Common myeloid progenitor, CD34-positive (primary cell): ENCODE measurements around the gene IGSF11.

ENCODE experiments used
- CTCF ChIA-PET: fragments of 350-600 bp; sonication (Branson Sonifier 250); formaldehyde crosslinking; loops from one replicate; lab custom pipeline; 2021; ENCODE audit warnings: antibody characterized with exemption; lab: Charles Lee
- POLR2A ChIA-PET: fragments of 350-600 bp; sonication (Branson Sonifier 250); formaldehyde crosslinking; loops from one replicate; lab custom pipeline; 2021; ENCODE audit warnings: antibody characterized with exemption; lab: Charles Lee
- DNase-seq, 3 donors: peaks; one replicate each; pipeline versions ENCODE4 v3.0.0 to v3.0.0-alpha.2; 2013
- H3K27ac ChIP-seq, 2 experiments: 1 replicate in 1 of 2; 2 replicates in 1 of 2; pipeline ENCODE4 v1.7.0; 2013; ENCODE audit warnings: inconsistent platforms in 2 of 2, low read length in 2 of 2, mild to moderate bottlenecking in 2 of 2, low read depth in 1 of 2, moderate library complexity in 1 of 2; ENCODE audit not compliant: severe bottlenecking in 2 of 2, insufficient read depth in 1 of 2, poor library complexity in 1 of 2
- H3K27me3 ChIP-seq, 5 experiments: replicated peaks in 2 of 5; 1 replicate in 3 of 5; 2 replicates in 2 of 5; pipeline versions ENCODE4 v1.6.1 to v1.7.0; 2013; ENCODE audit warnings: low read length in 4 of 5, mild to moderate bottlenecking in 2 of 5, moderate library complexity in 2 of 5, inconsistent platforms in 1 of 5; ENCODE audit not compliant: insufficient read depth in 5 of 5, control insufficient read depth in 4 of 5
- H3K36me3 ChIP-seq, 4 experiments: 1 replicate in 2 of 4; 2 replicates in 2 of 4; pipeline versions ENCODE4 v1.6.1 to v1.7.0; 2013; ENCODE audit warnings: low read length in 3 of 4, control low read depth in 1 of 4, mild to moderate bottlenecking in 1 of 4; ENCODE audit not compliant: control insufficient read depth in 4 of 4, insufficient read depth in 4 of 4
- H3K4me1 ChIP-seq, 4 experiments: 1 replicate in 3 of 4; 2 replicates in 1 of 4; pipeline versions ENCODE4 v1.6.1 to v1.7.1; 2013; ENCODE audit warnings: low read length in 3 of 4, mild to moderate bottlenecking in 3 of 4, control low read depth in 1 of 4, inconsistent platforms in 1 of 4, moderate library complexity in 1 of 4; ENCODE audit not compliant: control insufficient read depth in 4 of 4, insufficient read depth in 4 of 4; ENCODE audit errors: control extremely low read depth in 1 of 4
- H3K4me3 ChIP-seq, 7 experiments: 1 replicate in 4 of 7; 2 replicates in 3 of 7; pipeline versions ENCODE4 v1.5.1 to v1.7.0; 2013; ENCODE audit warnings: mild to moderate bottlenecking in 7 of 7, low read length in 6 of 7, moderate library complexity in 6 of 7, inconsistent platforms in 2 of 7, low read depth in 2 of 7, control low read depth in 1 of 7; ENCODE audit not compliant: insufficient read depth in 4 of 7, control insufficient read depth in 1 of 7; ENCODE audit errors: extremely low read depth in 1 of 7
- H3K9me3 ChIP-seq, 5 experiments: 1 replicate in 4 of 5; 2 replicates in 1 of 5; pipeline versions ENCODE4 v1.6.1 to v1.7.1; 2013; ENCODE audit warnings: low read length in 4 of 5, mild to moderate bottlenecking in 2 of 5, inconsistent platforms in 1 of 5, low read depth in 1 of 5, moderate library complexity in 1 of 5; ENCODE audit not compliant: control insufficient read depth in 4 of 5, insufficient read depth in 2 of 5; ENCODE audit errors: control extremely low read depth in 1 of 5
- WGBS: methylation state at CpG from one replicate; pipeline ENCODE4 v1.1.5; 2013; ENCODE audit not compliant: insufficient coverage; 5-methylcytosine and 5-hydroxymethylcytosine counted together

The IGSF11 gene

GRCh38 chr3:118938183-118938961, 96.3 kb downstream of the IGSF11 start:
- H3K9me3 ChIP-seq: no peaks in the 10 kb centered on the region
- WGBS: 97% methylated on average over 4 of the region's 5 CpGs
- no peak for DNase-seq
- no peak overlapping the region for H3K4me3 ChIP-seq
- ChIA-PET CTCF (no interaction called here), POLR2A (no interaction called here)
- H3K36me3 ChIP-seq: no peaks in the 10 kb centered on the region
- H3K4me1 ChIP-seq: no peaks in the 10 kb centered on the region
- H3K27me3 ChIP-seq: no peaks in the 10 kb centered on the region
- H3K27ac ChIP-seq: no peak overlapping the region

GRCh38 chr3:118936811-118937210, 97.8 kb downstream of the IGSF11 start:
- Histone ChIP-seq H3K36me3 (no peaks in the 10 kb centered on the region), H3K4me3 (no peak overlapping the region), H3K4me1 (no peaks in the 10 kb centered on the region), H3K27ac (no peak overlapping the region), H3K9me3 (no peaks in the 10 kb centered on the region), H3K27me3 (no peaks in the 10 kb centered on the region)
- DNase-seq: no peak
- CTCF ChIA-PET: no interaction called here
- POLR2A ChIA-PET: no interaction called here
- 78% methylated on average over 1 of the region's 1 CpG for WGBS

- H3K27me3 ChIP-seq: no peaks in the 10 kb centered on the region
- no peaks in the 10 kb centered on the region for H3K36me3 ChIP-seq
- ChIA-PET CTCF (interaction anchor here (1.3 to 1.4 kb wide), 2 partner anchors 49 to 122 kb away, joined by 3 to 4 read pairs; no protein-coding TSS in a partner anchor), POLR2A (no interaction called here)
- no peaks in the 10 kb centered on the region for H3K9me3 ChIP-seq
- no peak overlapping the region for H3K4me3 ChIP-seq
- WGBS: no CpG with 5 or more reads among the region's 5 CpGs
- no peaks in the 10 kb centered on the region for H3K4me1 ChIP-seq
- H3K27ac ChIP-seq: no peak overlapping the region
- DNase-seq: no peak
Measured at GRCh38 chr3:118932822-118933558, 101.7 kb downstream of the IGSF11 start.

GRCh38 chr3:118931996-118932395, 102.7 kb downstream of the IGSF11 start:
- DNase-seq: no peak
- H3K36me3 ChIP-seq: no peaks in the 10 kb centered on the region
- H3K9me3 ChIP-seq: no peaks in the 10 kb centered on the region
- no peaks in the 10 kb centered on the region for H3K4me1 ChIP-seq
- WGBS: no CpG with 5 or more reads among the region's 2 CpGs
- no peak overlapping the region for H3K27ac ChIP-seq
- H3K4me3 ChIP-seq: no peak overlapping the region
- H3K27me3 ChIP-seq: no peaks in the 10 kb centered on the region
- ChIA-PET POLR2A (interaction anchor here (0.7 kb wide), 1 partner anchor 1076 kb away, joined by 3 read pairs; no protein-coding TSS in a partner anchor), CTCF (no interaction called here)

GRCh38 chr3:118927449-118927848, 107.2 kb downstream of the IGSF11 start:
- H3K36me3 ChIP-seq: no peaks in the 10 kb centered on the region
- H3K4me3 ChIP-seq: no peak overlapping the region
- H3K27ac ChIP-seq: no peak overlapping the region
- POLR2A ChIA-PET: no interaction called here
- H3K27me3 ChIP-seq: no peaks in the 10 kb centered on the region
- CTCF ChIA-PET: no interaction called here
- DNase-seq: no peak
- no peaks in the 10 kb centered on the region for H3K4me1 ChIP-seq
- H3K9me3 ChIP-seq: no peaks in the 10 kb centered on the region
- no CpG with 5 or more reads among the region's 6 CpGs for WGBS

GRCh38 chr3:118912188-118912587, 122.5 kb downstream of the IGSF11 start:
- 71% methylated on average over 1 of the region's 3 CpGs for WGBS
- no peaks in the 10 kb centered on the region for H3K9me3 ChIP-seq
- H3K27me3 ChIP-seq: no peaks in the 10 kb centered on the region
- H3K4me3 ChIP-seq: no peak overlapping the region
- H3K27ac ChIP-seq: no peak overlapping the region
- no peaks in the 10 kb centered on the region for H3K36me3 ChIP-seq
- POLR2A ChIA-PET: no interaction called here
- CTCF ChIA-PET: interaction anchor here (0.6 kb wide), 1 partner anchor 63 kb away, joined by 6 read pairs; no protein-coding TSS in a partner anchor
- DNase-seq: no peak
- no peaks in the 10 kb centered on the region for H3K4me1 ChIP-seq

GRCh38 chr3:118910332-118910731, 124.3 kb downstream of the IGSF11 start:
- DNase-seq: no peak
- ChIA-PET POLR2A (no interaction called here), CTCF (no interaction called here)
- H3K27ac ChIP-seq: no peak overlapping the region
- peaks cover 0 to 2% (median 0%) of the 10 kb centered on the region in 5 experiments for H3K27me3 ChIP-seq
- H3K4me3 ChIP-seq: no peak overlapping the region
- WGBS: 94% methylated on average over 3 of the region's 3 CpGs
- no peaks in the 10 kb centered on the region for H3K4me1 ChIP-seq
- no peaks in the 10 kb centered on the region for H3K9me3 ChIP-seq
- H3K36me3 ChIP-seq: no peaks in the 10 kb centered on the region
